22Rv1 (cell line): ENCODE data around the gene EDEM2.
"Not testable (repeated sequence)": the region's sequence is repeated elsewhere in the genome, so short reads cannot be mapped to it uniquely, and the experiment has no call there.

Experiments used
- ZFX ChIP-seq: fragments of 450-650 bp; IDR thresholded peaks from 2 replicates; pipeline ENCODE4 v1.6.1; 2017; ENCODE audit warnings: antibody characterized with exemption, borderline replicate concordance
- TF ChIP-seq, protein P1 (sequence below): fragments of 450-650 bp; IDR thresholded peaks from 2 replicates; pipeline ENCODE4 v1.5.1; 2017; ENCODE audit warnings: mild to moderate bottlenecking

DNA sequence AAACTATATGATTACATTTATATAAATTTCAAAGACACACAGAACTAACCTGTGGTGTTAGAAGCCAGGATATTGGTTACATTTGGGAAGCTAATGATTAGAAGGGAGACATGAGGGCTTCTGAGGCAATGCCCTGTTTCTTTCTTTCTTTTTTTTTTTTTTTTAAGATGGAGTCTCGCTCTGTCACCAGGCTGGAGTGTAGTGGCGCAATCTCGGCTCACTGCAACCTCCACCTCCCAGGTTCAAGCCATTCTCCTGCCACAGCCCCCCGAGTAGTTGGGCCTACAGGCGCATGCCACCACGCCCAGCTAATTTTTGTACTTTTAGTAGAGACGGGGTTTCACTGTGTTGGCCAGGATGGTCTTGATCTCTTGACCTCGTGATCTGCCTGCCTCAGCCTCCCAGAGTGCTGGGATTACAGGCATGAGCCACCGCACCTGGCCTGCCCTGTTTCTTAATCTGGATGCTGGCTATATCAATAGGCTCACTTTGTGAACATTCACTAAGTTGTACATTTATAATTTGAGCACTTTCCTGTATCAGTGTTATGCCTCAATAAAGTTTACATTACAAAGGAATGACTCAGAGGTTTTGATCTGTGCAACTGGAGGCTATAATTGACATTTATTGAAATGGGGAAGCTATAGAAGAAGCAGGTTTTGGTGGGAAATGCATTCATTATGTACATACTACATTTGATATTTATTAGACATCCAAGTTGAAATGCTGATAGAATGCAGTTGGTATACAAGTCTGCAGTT, 46.1 kb upstream of the EDEM2 start:
- TF ChIP-seq, protein P1, sequence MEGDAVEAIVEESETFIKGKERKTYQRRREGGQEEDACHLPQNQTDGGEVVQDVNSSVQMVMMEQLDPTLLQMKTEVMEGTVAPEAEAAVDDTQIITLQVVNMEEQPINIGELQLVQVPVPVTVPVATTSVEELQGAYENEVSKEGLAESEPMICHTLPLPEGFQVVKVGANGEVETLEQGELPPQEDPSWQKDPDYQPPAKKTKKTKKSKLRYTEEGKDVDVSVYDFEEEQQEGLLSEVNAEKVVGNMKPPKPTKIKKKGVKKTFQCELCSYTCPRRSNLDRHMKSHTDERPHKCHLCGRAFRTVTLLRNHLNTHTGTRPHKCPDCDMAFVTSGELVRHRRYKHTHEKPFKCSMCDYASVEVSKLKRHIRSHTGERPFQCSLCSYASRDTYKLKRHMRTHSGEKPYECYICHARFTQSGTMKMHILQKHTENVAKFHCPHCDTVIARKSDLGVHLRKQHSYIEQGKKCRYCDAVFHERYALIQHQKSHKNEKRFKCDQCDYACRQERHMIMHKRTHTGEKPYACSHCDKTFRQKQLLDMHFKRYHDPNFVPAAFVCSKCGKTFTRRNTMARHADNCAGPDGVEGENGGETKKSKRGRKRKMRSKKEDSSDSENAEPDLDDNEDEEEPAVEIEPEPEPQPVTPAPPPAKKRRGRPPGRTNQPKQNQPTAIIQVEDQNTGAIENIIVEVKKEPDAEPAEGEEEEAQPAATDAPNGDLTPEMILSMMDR: not testable (repeated sequence)
- TF ChIP-seq ZFX: not testable (repeated sequence)
